ENCODE data around the gene PHLDB3. TPM values are rescaled to one million over a fixed set of nuclear protein-coding genes. Genes with fewer than 3 reads are reported as not detected.

PHLDB3 gene
- total and polyA plus RNA-seq, 7 donors, result 5.7 to 16.0 (median 9.0) TPM

DNA sequence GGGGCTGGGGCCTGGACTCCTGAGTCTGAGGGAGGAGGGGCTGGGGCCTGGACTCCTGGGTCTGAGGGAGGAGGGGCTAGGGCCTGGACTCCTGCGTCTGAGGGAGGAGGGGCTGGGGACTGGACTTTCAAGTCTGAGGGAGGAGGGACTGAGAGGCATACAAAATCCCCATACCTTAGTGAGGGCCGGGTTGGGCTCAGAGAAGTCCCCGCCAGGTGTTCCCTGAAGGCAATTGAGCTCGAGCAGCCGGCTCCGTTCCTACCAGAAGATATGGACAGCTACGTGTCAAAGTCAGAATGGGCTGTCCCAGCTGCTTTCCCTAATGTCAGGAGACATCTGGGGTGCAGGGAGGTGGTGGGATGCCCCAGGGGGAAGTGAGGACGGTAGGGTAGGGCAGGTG is 9.5 kb downstream of the PHLDB3 start:
- Histone ChIP-seq H3K27ac (no peak overlapping the region), H3K9me3 (no peaks in the 10 kb centered on the region), H3K4me1 (peaks cover 0 to 12% (median 4%) of the 10 kb centered on the region in 4 donors), H3K4me3 (no peak overlapping the region), H3K36me3 (peaks cover 5 to 49% (median 14%) of the 10 kb centered on the region in 4 donors), H3K27me3 (no peaks in the 10 kb centered on the region)
- no peak for DNase-seq
- TF ChIP-seq POLR2AphosphoS5 (IDR thresholded peaks at IDR 0.05) (no peak), POLR2A (IDR thresholded peaks at IDR 0.05) (no peak), EP300 (IDR thresholded peaks at IDR 0.05) (no peak)
- TF ChIP-seq, protein P1, sequence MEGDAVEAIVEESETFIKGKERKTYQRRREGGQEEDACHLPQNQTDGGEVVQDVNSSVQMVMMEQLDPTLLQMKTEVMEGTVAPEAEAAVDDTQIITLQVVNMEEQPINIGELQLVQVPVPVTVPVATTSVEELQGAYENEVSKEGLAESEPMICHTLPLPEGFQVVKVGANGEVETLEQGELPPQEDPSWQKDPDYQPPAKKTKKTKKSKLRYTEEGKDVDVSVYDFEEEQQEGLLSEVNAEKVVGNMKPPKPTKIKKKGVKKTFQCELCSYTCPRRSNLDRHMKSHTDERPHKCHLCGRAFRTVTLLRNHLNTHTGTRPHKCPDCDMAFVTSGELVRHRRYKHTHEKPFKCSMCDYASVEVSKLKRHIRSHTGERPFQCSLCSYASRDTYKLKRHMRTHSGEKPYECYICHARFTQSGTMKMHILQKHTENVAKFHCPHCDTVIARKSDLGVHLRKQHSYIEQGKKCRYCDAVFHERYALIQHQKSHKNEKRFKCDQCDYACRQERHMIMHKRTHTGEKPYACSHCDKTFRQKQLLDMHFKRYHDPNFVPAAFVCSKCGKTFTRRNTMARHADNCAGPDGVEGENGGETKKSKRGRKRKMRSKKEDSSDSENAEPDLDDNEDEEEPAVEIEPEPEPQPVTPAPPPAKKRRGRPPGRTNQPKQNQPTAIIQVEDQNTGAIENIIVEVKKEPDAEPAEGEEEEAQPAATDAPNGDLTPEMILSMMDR (IDR thresholded peaks at IDR 0.05), result no peak
- intact Hi-C loops (cut with DNase I), result no loop called here
- 83% methylated on average over 8 of the region's 8 CpGs for WGBS, 2 donors

DNA sequence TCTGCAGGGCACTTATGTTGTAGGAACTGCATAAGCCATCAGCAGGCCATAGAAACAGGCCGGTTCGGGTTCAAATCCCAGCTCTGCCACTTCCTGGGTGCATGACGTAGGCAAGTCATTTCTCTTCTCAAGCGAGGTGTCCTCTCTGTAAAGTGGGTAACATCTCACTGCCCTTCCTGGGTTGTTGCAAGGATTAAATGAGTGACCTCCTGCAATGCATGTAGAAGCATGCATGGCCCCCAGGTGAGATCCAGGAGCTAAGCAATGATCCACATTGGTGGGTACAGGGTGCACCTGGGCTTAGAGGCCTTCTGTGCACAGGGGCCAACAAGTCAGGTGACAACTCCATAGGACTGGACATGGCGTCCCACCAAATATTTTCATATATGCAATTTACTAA is 13.8 kb downstream of the PHLDB3 start:
- 93 to 95% methylated on average over 5 of the region's 5 CpGs for WGBS, 2 donors
- H3K9me3 ChIP-seq, result no peaks in the 10 kb centered on the region
- intact Hi-C loops (cut with DNase I), result no loop called here
- no peak overlapping the region for H3K27ac ChIP-seq
- no peak overlapping the region for H3K4me3 ChIP-seq
- no peak for DNase-seq
- H3K4me1 ChIP-seq, result no peaks in the 10 kb centered on the region
- H3K36me3 ChIP-seq, result peaks cover 5 to 26% (median 7%) of the 10 kb centered on the region in 4 donors
- H3K27me3 ChIP-seq, result no peaks in the 10 kb centered on the region
- TF ChIP-seq, protein P1 (IDR thresholded peaks at IDR 0.05), result no peak
- TF ChIP-seq POLR2A (IDR thresholded peaks at IDR 0.05), result no peak
- TF ChIP-seq EP300 (IDR thresholded peaks at IDR 0.05), result no peak
- TF ChIP-seq POLR2AphosphoS5 (IDR thresholded peaks at IDR 0.05), result no peak

DNA sequence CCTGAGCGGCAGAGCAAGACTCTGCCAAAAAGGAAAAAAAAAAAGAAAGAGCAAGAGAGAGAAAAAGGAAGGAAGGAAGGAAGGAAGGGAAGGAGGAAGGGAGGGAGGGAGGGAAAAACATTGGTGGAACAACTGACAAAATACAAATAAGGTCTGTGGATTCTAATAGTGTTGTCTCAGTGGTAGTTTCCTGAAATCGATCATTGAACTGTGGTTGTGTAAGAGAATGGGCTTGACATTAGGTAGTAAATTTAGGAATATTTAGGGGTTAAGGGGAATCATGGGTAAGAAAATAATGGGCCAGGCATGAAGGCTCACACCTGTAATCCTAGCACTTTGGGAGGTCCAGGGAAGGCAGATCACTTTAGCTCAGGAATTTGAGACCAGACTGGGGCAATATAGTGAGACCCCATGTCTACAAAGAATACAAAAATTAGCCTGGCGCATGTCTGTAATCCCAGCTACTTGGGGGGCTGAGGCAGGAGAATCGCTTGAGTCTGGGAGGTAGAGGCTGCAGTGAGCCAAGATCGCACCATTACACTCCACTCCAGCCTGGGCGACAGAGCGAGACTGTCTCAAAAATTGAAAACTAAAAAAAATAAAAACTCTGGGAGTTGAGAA is 14.5 kb downstream of the PHLDB3 start:
- TF ChIP-seq EP300 (IDR thresholded peaks at IDR 0.05), result no peak
- TF ChIP-seq, protein P1 (IDR thresholded peaks at IDR 0.05), result no peak
- TF ChIP-seq POLR2AphosphoS5 (IDR thresholded peaks at IDR 0.05), result no peak
- no peak for TF ChIP-seq POLR2A (IDR thresholded peaks at IDR 0.05)
- intact Hi-C loops (cut with DNase I), result no loop called here
- Histone ChIP-seq H3K27ac (no peak overlapping the region), H3K36me3 (peaks cover under 1 to 19% (median 4%) of the 10 kb centered on the region in 4 donors), H3K4me1 (no peaks in the 10 kb centered on the region), H3K4me3 (no peak overlapping the region), H3K9me3 (no peaks in the 10 kb centered on the region), H3K27me3 (no peaks in the 10 kb centered on the region)
- DNase-seq, result no peak
- 95 to 96% methylated on average over 7 of the region's 7 CpGs for WGBS, 2 donors

DNA sequence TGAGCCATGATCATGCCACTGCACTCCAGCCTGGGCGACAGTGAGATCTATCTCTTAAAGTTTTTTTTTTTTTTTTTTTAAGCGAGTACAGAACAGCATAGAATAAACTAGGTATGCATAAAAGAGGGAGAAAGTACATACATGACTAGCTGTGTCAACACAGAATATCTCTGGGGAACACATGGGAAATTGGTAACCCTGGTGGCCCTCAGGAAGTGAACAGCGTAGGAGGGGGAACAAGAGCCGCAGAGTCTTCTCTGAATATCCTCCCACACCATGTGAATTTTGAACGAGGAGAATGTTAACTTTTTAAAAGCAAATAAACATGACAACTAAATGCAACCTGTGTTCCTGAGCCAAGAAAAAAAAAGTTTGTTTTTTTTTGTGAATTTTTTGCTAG is 15.2 kb downstream of the PHLDB3 start:
- TF ChIP-seq, protein P1 (IDR thresholded peaks at IDR 0.05), result no peak
- no peak for TF ChIP-seq POLR2AphosphoS5 (IDR thresholded peaks at IDR 0.05)
- no peak for TF ChIP-seq EP300 (IDR thresholded peaks at IDR 0.05)
- TF ChIP-seq POLR2A (IDR thresholded peaks at IDR 0.05), result no peak
- no peaks in the 10 kb centered on the region for H3K4me1 ChIP-seq
- DNase-seq, result no peak
- 55 to 69% methylated on average over 5 of the region's 5 CpGs for WGBS, 2 donors
- no peaks in the 10 kb centered on the region for H3K27me3 ChIP-seq
- intact Hi-C loops (cut with DNase I), result no loop called here
- peaks cover 0 to 11% (median 2%) of the 10 kb centered on the region in 4 donors for H3K36me3 ChIP-seq
- H3K4me3 ChIP-seq, result no peak overlapping the region
- no peak overlapping the region for H3K27ac ChIP-seq
- no peaks in the 10 kb centered on the region for H3K9me3 ChIP-seq

DNA sequence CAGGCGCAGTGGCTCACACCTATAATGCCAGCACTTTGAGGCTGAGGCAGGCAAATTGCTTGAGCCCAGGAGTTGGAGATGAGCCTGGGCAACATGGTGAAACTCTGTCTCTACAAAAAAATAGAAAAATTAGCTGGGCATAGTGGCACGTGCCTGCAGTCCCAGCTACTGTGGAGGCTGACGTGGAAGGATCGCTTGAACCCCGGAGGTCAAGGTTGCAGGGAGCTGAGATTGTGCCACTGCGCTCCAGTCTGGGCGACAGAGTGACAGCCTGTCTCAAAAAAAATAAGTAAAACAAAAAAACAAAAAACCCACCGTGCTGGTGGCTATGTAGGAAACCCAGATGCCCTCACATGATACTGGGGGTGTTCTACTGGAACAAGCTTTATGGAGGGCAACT is 16.4 kb downstream of the PHLDB3 start:
- intact Hi-C loops (cut with DNase I), result no loop called here
- Histone ChIP-seq H3K9me3 (no peaks in the 10 kb centered on the region), H3K36me3 (peaks cover 0 to 7% (median 2%) of the 10 kb centered on the region in 4 donors), H3K4me3 (no peak overlapping the region), H3K27ac (no peak overlapping the region), H3K4me1 (no peaks in the 10 kb centered on the region), H3K27me3 (no peaks in the 10 kb centered on the region)
- TF ChIP-seq POLR2AphosphoS5 (IDR thresholded peaks at IDR 0.05) (no peak), EP300 (IDR thresholded peaks at IDR 0.05) (no peak), POLR2A (IDR thresholded peaks at IDR 0.05) (no peak)
- no peak for DNase-seq
- WGBS, 2 donors, result 96% methylated on average over 8 of the region's 8 CpGs

Measured in sigmoid colon (tissue), 7 donors.